ENCODE data around the gene TDRD10. TPM values are rescaled to one million over a fixed set of nuclear protein-coding genes. Genes with fewer than 3 reads are reported as not detected.
A peak's percentile ranks its signal among the peaks of the same experiment; 100 is the strongest.

Gene TDRD10
- total RNA-seq, 4 donors from 2014 or later = 5.6 to 9.9 (median 7.3) TPM

GRCh38 chr1:154466206-154466605 lies 35.8 kb upstream of the TDRD10 start:
- TF ChIP-seq POLR2A (IDR thresholded peaks at IDR 0.05) (no peak), CTCF (IDR thresholded peaks at IDR 0.05) (no peak)
- Histone ChIP-seq H3K4me3 (replicated peaks in 1 of 3) (no peak overlapping the region), H3K27ac (no peak overlapping the region), H3K9me3 (no peaks in the 10 kb centered on the region), H3K27me3 (no peaks in the 10 kb centered on the region), H3K36me3 (no peaks in the 10 kb centered on the region), H3K4me1 (peaks cover 13 to 22% of the 10 kb centered on the region in 2 donors)
- no peak for DNase-seq
- WGBS, 2 donors = 67 to 71% methylated on average over 3 of the region's 3 CpGs
- intact Hi-C loops (cut with DNase I) = no loop called here

DNA sequence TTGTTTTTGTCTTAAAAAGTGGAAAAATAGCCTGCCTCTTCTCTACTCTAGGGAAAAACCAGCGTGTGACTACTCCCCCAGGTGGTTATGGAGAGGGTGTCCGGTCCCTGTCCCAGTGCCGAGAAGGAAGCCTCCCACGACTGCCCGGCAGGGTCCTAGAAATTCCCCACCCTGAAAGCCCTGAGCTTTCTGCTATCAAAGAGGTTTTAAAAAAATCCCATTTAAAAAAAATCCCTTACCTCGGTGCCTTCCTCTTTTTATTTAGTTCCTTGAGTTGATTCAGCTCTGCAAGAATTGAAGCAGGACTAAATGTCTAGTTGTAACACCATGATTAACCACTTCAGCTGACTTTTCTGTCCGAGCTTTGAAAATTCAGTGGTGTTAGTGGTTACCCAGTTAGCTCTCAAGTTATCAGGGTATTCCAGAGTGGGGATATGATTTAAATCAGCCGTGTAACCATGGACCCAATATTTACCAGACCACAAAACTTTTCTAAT lies 35.0 kb upstream of the TDRD10 start:
- WGBS, 2 donors = 48 to 57% methylated on average over 8 of the region's 8 CpGs
- no peak overlapping the region for H3K4me3 ChIP-seq (replicated peaks in 1 of 3)
- H3K27me3 ChIP-seq = no peaks in the 10 kb centered on the region
- intact Hi-C loops (cut with DNase I) = no loop called here
- DNase-seq = no peak
- H3K9me3 ChIP-seq = no peaks in the 10 kb centered on the region
- TF ChIP-seq POLR2A (IDR thresholded peaks at IDR 0.05) (no peak), CTCF (IDR thresholded peaks at IDR 0.05) (peak in 1 of 6 experiments; percentile 23)
- no peaks in the 10 kb centered on the region for H3K36me3 ChIP-seq
- no peak overlapping the region for H3K27ac ChIP-seq
- peaks cover 13 to 22% of the 10 kb centered on the region in 2 donors for H3K4me1 ChIP-seq

- WGBS, 2 donors = 94 to 96% methylated on average over 11 of the region's 11 CpGs
- TF ChIP-seq CTCF (IDR thresholded peaks at IDR 0.05) (no peak), POLR2A (IDR thresholded peaks at IDR 0.05) (no peak)
- Histone ChIP-seq H3K9me3 (no peaks in the 10 kb centered on the region), H3K4me1 (peaks cover 13 to 22% of the 10 kb centered on the region in 2 donors), H3K27ac (no peak overlapping the region), H3K4me3 (replicated peaks in 1 of 3) (no peak overlapping the region), H3K27me3 (no peaks in the 10 kb centered on the region), H3K36me3 (no peaks in the 10 kb centered on the region)
- DNase-seq = no peak
- intact Hi-C loops (cut with DNase I) = no loop called here
These were observed 34.5 kb upstream of the TDRD10 start for GRCh38 chr1:154467434-154468102.

DNA sequence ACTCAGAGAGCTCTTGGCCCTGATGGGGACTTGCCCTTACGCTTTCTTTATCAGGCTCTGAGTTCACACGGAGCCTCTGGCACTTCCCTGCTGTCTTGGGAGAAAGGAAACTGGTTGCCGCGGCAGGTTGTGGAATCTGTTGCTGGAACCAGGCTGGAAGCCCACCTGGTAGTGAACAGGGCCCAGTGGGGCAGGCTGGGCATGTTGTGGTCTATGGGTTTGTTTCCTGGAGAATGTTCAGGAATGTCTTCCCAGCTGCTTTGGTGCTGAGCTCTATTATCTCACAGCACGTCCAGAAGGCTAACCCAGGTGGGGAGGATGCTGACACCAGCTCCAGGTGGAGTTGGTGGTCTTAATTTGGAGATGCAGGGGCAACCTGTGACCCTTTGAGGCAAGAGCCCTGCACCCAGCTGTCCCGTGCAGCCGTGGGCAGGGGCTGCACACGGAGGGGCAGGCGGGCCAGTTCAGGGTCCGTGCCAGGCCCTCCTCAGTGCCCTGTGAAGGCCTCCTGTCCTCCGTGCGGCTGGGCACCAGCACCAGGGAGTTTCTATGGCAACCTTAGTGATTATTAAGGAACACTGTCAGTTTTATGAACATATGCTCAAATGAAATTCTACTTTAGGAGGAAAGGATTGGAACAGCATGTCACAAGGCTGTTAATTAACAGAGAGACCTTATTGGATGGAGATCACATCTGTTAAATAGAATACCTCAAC lies 33.3 kb upstream of the TDRD10 start:
- no peaks in the 10 kb centered on the region for H3K27me3 ChIP-seq
- H3K4me1 ChIP-seq = peaks cover 13 to 16% of the 10 kb centered on the region in 2 donors
- H3K36me3 ChIP-seq = no peaks in the 10 kb centered on the region
- TF ChIP-seq POLR2A (IDR thresholded peaks at IDR 0.05) (no peak), CTCF (IDR thresholded peaks at IDR 0.05) (no peak)
- no peak for DNase-seq
- intact Hi-C loops (cut with DNase I) = no loop called here
- no peak overlapping the region for H3K27ac ChIP-seq
- H3K9me3 ChIP-seq = no peaks in the 10 kb centered on the region
- 83 to 84% methylated on average over 7 to 12 of the region's 12 CpGs for WGBS, 2 donors
- H3K4me3 ChIP-seq (replicated peaks in 1 of 3) = no peak overlapping the region
